ENCODE data around the gene ZNF263. TPM values are rescaled to one million over a fixed set of nuclear protein-coding genes. Genes with fewer than 3 reads are reported as not detected.

ZNF263 gene
- total RNA-seq, 4 donors from 2014 or later, result 45.5 to 53.6 (median 47.6) TPM

DNA sequence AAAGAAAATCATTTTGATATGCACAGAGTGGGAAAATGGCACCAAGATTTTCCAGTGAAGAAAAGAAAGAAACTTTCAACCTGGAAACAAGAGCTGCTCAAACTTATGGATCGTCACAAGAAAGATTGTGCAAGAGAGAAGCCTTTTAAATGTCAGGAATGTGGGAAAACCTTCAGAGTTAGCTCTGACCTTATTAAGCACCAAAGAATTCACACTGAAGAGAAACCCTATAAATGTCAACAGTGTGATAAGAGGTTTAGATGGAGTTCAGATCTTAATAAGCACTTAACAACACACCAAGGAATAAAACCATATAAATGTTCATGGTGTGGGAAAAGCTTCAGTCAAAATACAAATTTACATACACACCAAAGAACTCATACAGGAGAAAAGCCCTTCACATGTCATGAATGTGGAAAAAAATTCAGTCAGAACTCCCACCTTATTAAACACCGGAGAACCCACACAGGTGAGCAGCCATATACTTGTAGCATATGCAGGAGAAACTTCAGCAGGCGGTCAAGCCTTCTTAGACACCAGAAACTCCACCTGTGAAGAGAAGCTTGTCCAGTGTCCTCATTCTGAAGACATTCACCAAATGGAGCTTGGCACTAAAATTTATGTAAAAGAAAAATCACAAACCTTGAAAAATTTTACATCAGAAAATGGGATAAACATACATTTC is 34.2 kb downstream of the ZNF263 start:
- Histone ChIP-seq H3K36me3 (peaks cover 13 to 69% of the 10 kb centered on the region in 2 donors), H3K4me3 (no peak overlapping the region), H3K9me3 (peaks cover 5 to 100% (median 9%) of the 10 kb centered on the region in 3 donors), H3K4me1 (no peaks in the 10 kb centered on the region), H3K27me3 (no peaks in the 10 kb centered on the region), H3K27ac (no peak overlapping the region)
- WGBS, 2 donors (ENCODE audit: low coverage in 1 of 2), result 92 to 97% methylated on average over 2 to 3 of the region's 3 CpGs
- TF ChIP-seq EP300 (IDR thresholded peaks at IDR 0.05) (no peak), CTCF (IDR thresholded peaks at IDR 0.05) (no peak), POLR2A (IDR thresholded peaks at IDR 0.05) (no peak), POLR2AphosphoS5 (IDR thresholded peaks at IDR 0.05) (no peak)
- no peak for ATAC-seq

DNA sequence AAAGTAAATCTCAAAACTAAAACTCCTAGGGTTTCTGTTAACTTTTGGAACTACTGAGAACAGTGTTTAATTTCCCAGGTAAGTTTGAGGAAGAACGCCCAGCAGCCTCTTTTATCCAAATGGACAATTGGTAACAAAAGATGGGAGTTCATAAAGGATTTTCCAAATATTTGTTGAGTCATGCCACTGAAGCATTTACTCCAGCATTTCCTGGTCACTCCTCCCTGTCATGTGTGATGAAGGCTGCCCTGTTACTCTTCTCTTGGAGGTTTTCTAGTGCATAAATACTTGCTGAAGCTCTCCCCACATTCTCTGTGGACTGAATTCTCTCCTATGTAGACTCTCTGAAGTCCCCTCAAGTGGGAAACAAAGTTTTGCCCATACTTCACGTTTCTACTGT is 38.5 kb downstream of the ZNF263 start:
- no peaks in the 10 kb centered on the region for H3K27me3 ChIP-seq
- H3K4me1 ChIP-seq, result no peaks in the 10 kb centered on the region
- peaks cover 9 to 25% of the 10 kb centered on the region in 2 donors for H3K36me3 ChIP-seq
- H3K9me3 ChIP-seq, result peaks cover 0 to 95% (median 9%) of the 10 kb centered on the region in 3 donors
- WGBS, 2 donors (ENCODE audit: low coverage in 1 of 2), result 77 to 100% methylated on average over 1 to 2 of the region's 2 CpGs
- no peak for TF ChIP-seq POLR2AphosphoS5 (IDR thresholded peaks at IDR 0.05)
- no peak for TF ChIP-seq CTCF (IDR thresholded peaks at IDR 0.05)
- TF ChIP-seq POLR2A (IDR thresholded peaks at IDR 0.05), result no peak
- no peak for TF ChIP-seq EP300 (IDR thresholded peaks at IDR 0.05)
- H3K4me3 ChIP-seq, result no peak overlapping the region
- no peak for ATAC-seq
- H3K27ac ChIP-seq, result no peak overlapping the region

GRCh38 chr16:3327514-3327913 is 44.2 kb downstream of the ZNF263 start:
- no peak for ATAC-seq
- H3K27ac ChIP-seq, result no peak overlapping the region
- H3K4me3 ChIP-seq, result no peak overlapping the region
- H3K9me3 ChIP-seq, result peaks cover 0 to 45% (median 0%) of the 10 kb centered on the region in 3 donors
- 74 to 85% methylated on average over 4 of the region's 4 CpGs for WGBS, 2 donors (ENCODE audit: low coverage in 1 of 2)
- no peaks in the 10 kb centered on the region for H3K36me3 ChIP-seq
- TF ChIP-seq POLR2A (IDR thresholded peaks at IDR 0.05) (no peak), CTCF (IDR thresholded peaks at IDR 0.05) (no peak), EP300 (IDR thresholded peaks at IDR 0.05) (no peak), POLR2AphosphoS5 (IDR thresholded peaks at IDR 0.05) (no peak)
- no peaks in the 10 kb centered on the region for H3K4me1 ChIP-seq
- H3K27me3 ChIP-seq, result no peaks in the 10 kb centered on the region

GRCh38 chr16:3328104-3328503 is 44.8 kb downstream of the ZNF263 start:
- Histone ChIP-seq H3K4me1 (no peaks in the 10 kb centered on the region), H3K27me3 (no peaks in the 10 kb centered on the region), H3K9me3 (peaks cover 0 to 39% (median 0%) of the 10 kb centered on the region in 3 donors), H3K36me3 (no peaks in the 10 kb centered on the region), H3K27ac (no peak overlapping the region), H3K4me3 (no peak overlapping the region)
- ATAC-seq, result no peak
- 45 to 73% methylated on average over 2 to 3 of the region's 3 CpGs for WGBS, 2 donors (ENCODE audit: low coverage in 1 of 2)
- no peak for TF ChIP-seq POLR2A (IDR thresholded peaks at IDR 0.05)
- TF ChIP-seq CTCF (IDR thresholded peaks at IDR 0.05), result no peak
- TF ChIP-seq POLR2AphosphoS5 (IDR thresholded peaks at IDR 0.05), result no peak

DNA sequence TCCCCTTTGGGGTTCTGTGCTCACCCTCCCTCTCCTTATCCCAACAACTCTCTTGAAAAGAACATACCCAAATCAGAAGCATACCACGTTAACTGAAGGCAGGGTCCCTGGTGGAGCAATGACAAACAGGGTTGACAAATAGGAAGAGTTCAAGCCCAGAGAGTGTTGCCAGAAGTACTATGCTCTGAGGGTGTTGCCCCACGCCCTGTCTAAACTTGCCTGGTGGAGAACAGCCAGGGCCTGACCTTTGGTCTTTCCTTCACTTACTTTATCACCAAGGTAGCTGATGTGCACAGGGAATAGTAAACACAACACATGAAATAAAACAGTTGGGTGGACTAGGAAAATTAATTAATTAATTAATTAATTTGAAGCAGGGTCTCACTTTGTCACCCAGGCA is 45.4 kb downstream of the ZNF263 start:
- H3K36me3 ChIP-seq, result no peaks in the 10 kb centered on the region
- ATAC-seq, result no peak
- H3K27ac ChIP-seq, result no peak overlapping the region
- peaks cover 0 to 34% (median 0%) of the 10 kb centered on the region in 3 donors for H3K9me3 ChIP-seq
- TF ChIP-seq POLR2AphosphoS5 (IDR thresholded peaks at IDR 0.05) (no peak), CTCF (IDR thresholded peaks at IDR 0.05) (no peak), POLR2A (IDR thresholded peaks at IDR 0.05) (no peak), EP300 (IDR thresholded peaks at IDR 0.05) (no peak)
- H3K27me3 ChIP-seq, result no peaks in the 10 kb centered on the region
- 33 to 61% methylated on average over 1 to 2 of the region's 2 CpGs for WGBS, 2 donors (ENCODE audit: low coverage in 1 of 2)
- no peak overlapping the region for H3K4me3 ChIP-seq
- no peaks in the 10 kb centered on the region for H3K4me1 ChIP-seq

Data from gastroesophageal sphincter (tissue), 4 donors.